MM.1S (cell line): Measurements from ENCODE around the gene MCM9.

ENCODE experiments used
- DNase-seq: peaks from one replicate; pipeline ENCODE4 v3.0.0-alpha.2; 2015
- H2AFZ ChIP-seq: fragments of 300-600 bp; sonication (generic); 2 replicates; pipeline ENCODE4 v1.6.0; 2016; ENCODE audit warnings: antibody characterized with exemption, low read length
- H3F3A ChIP-seq: fragments of 300-600 bp; sonication (generic); 2 replicates; pipeline ENCODE4 v1.6.1; 2016; ENCODE audit warnings: mild to moderate bottlenecking, antibody characterized with exemption, low read length, moderate library complexity, mixed read lengths; ENCODE audit not compliant: insufficient read depth
- H3K27ac ChIP-seq: fragments of 300-600 bp; sonication (generic); 2 replicates; pipeline ENCODE4 v1.5.1; 2016; ENCODE audit warnings: mild to moderate bottlenecking, low read length
- H3K27me3 ChIP-seq: fragments of 300-600 bp; sonication (generic); replicated peaks from 2 replicates; pipeline ENCODE4 v1.6.0; 2016; ENCODE audit warnings: low read length; ENCODE audit not compliant: insufficient read depth
- H3K36me3 ChIP-seq: fragments of 300-600 bp; sonication (generic); replicated peaks from 2 replicates; pipeline ENCODE4 v1.6.1; 2016; ENCODE audit warnings: mild to moderate bottlenecking, low read length, mixed read lengths; ENCODE audit not compliant: insufficient read depth
- H3K4me1 ChIP-seq: fragments of 300-600 bp; sonication (generic); 2 replicates; pipeline ENCODE4 v1.6.1; 2016; ENCODE audit warnings: low read length, mixed read lengths
- H3K4me2 ChIP-seq: fragments of 300-600 bp; sonication (generic); 2 replicates; pipeline ENCODE4 v1.6.0; 2016; ENCODE audit warnings: low read depth, low read length
- H3K4me3 ChIP-seq: fragments of 300-600 bp; sonication (generic); 2 replicates; pipeline ENCODE4 v1.5.1; 2016; ENCODE audit warnings: low read length, mixed read lengths
- H3K79me2 ChIP-seq: fragments of 300-600 bp; sonication (generic); 2 replicates; pipeline ENCODE4 v1.6.1; 2016; ENCODE audit warnings: mixed run types, low read length, mixed read lengths
- H3K9ac ChIP-seq: fragments of 300-600 bp; sonication (generic); 2 replicates; pipeline ENCODE4 v1.6.1; 2016; ENCODE audit warnings: low read length, mixed read lengths
- H3K9me2 ChIP-seq: fragments of 300-600 bp; sonication (generic); replicated peaks from 2 replicates; pipeline ENCODE4 v1.6.1; 2016; ENCODE audit warnings: mild to moderate bottlenecking, low read length, mixed read lengths; ENCODE audit not compliant: insufficient read depth
- H3K9me3 ChIP-seq: fragments of 300-600 bp; sonication (generic); replicated peaks from 2 replicates; pipeline ENCODE4 v1.6.1; 2016; ENCODE audit warnings: mild to moderate bottlenecking, low read length, mixed read lengths; ENCODE audit not compliant: insufficient read depth
- H4K20me1 ChIP-seq: fragments of 300-600 bp; sonication (generic); 2 replicates; pipeline ENCODE4 v1.6.1; 2016; ENCODE audit warnings: mild to moderate bottlenecking, low read length, moderate library complexity, mixed read lengths; ENCODE audit not compliant: insufficient read depth
- CTCF ChIP-seq: fragments of 300-600 bp; sonication (generic); IDR thresholded peaks from 2 replicates; pipeline ENCODE4 v1.5.1; 2016; ENCODE audit warnings: antibody characterized with exemption, low read length, mixed read lengths
- EZH2 ChIP-seq: fragments of 300-600 bp; sonication (generic); optimal IDR thresholded peaks from 2 replicates; pipeline ENCODE3; 2017; ENCODE audit warnings: low read depth, mild to moderate bottlenecking, antibody characterized with exemption, low read length, mixed read lengths
- EZH2phosphoT487 ChIP-seq: fragments of 300-600 bp; sonication (generic); IDR thresholded peaks from 2 replicates; pipeline ENCODE4 v1.6.1; 2018; ENCODE audit warnings: antibody characterized with exemption, low read length

Gene MCM9

GRCh38 chr6:118808793-118809638 is 125.9 kb downstream of the MCM9 start:
- no peak for DNase-seq
- no peaks in the 10 kb centered on the region for H4K20me1 ChIP-seq
- no peaks in the 10 kb centered on the region for H3K9me2 ChIP-seq
- H3K4me3 ChIP-seq, result no peak overlapping the region
- no peaks in the 10 kb centered on the region for H3F3A ChIP-seq
- no peak for TF ChIP-seq EZH2phosphoT487
- no peak for TF ChIP-seq EZH2
- no peak for TF ChIP-seq CTCF
- no peak overlapping the region for H3K9ac ChIP-seq
- no peak overlapping the region for H3K27ac ChIP-seq
- H3K4me2 ChIP-seq, result no peak overlapping the region
- no peaks in the 10 kb centered on the region for H3K9me3 ChIP-seq
- H3K4me1 ChIP-seq, result no peaks in the 10 kb centered on the region
- H3K79me2 ChIP-seq, result no peaks in the 10 kb centered on the region
- no peak overlapping the region for H2AFZ ChIP-seq
- H3K27me3 ChIP-seq, result no peaks in the 10 kb centered on the region
- H3K36me3 ChIP-seq, result no peaks in the 10 kb centered on the region

- no peak overlapping the region for H3K4me3 ChIP-seq
- no peak overlapping the region for H3K9ac ChIP-seq
- TF ChIP-seq EZH2 (no peak), CTCF (no peak), EZH2phosphoT487 (no peak)
- no peak overlapping the region for H2AFZ ChIP-seq
- no peaks in the 10 kb centered on the region for H4K20me1 ChIP-seq
- H3K9me3 ChIP-seq, result no peaks in the 10 kb centered on the region
- no peaks in the 10 kb centered on the region for H3K4me1 ChIP-seq
- no peak overlapping the region for H3K27ac ChIP-seq
- DNase-seq, result no peak
- no peaks in the 10 kb centered on the region for H3K36me3 ChIP-seq
- H3K27me3 ChIP-seq, result no peaks in the 10 kb centered on the region
- H3K4me2 ChIP-seq, result no peak overlapping the region
- H3K9me2 ChIP-seq, result no peaks in the 10 kb centered on the region
- H3F3A ChIP-seq, result no peaks in the 10 kb centered on the region
- H3K79me2 ChIP-seq, result no peaks in the 10 kb centered on the region
These were observed 130.9 kb downstream of the MCM9 start for GRCh38 chr6:118804091-118804490.

- no peaks in the 10 kb centered on the region for H4K20me1 ChIP-seq
- H3K27me3 ChIP-seq, result no peaks in the 10 kb centered on the region
- no peaks in the 10 kb centered on the region for H3F3A ChIP-seq
- TF ChIP-seq EZH2phosphoT487 (no peak), EZH2 (no peak), CTCF (no peak)
- no peak overlapping the region for H3K4me2 ChIP-seq
- no peak overlapping the region for H2AFZ ChIP-seq
- H3K4me1 ChIP-seq, result no peaks in the 10 kb centered on the region
- no peaks in the 10 kb centered on the region for H3K9me3 ChIP-seq
- no peak overlapping the region for H3K27ac ChIP-seq
- H3K9ac ChIP-seq, result no peak overlapping the region
- no peak overlapping the region for H3K4me3 ChIP-seq
- H3K36me3 ChIP-seq, result no peaks in the 10 kb centered on the region
- no peaks in the 10 kb centered on the region for H3K79me2 ChIP-seq
- H3K9me2 ChIP-seq, result no peaks in the 10 kb centered on the region
- DNase-seq, result no peak
These were observed 133.7 kb downstream of the MCM9 start for GRCh38 chr6:118801257-118801656.
